ENCODE data around the gene C1QTNF2. TPM values are rescaled to one million over a fixed set of nuclear protein-coding genes. Genes with fewer than 3 reads are reported as not detected.

Gene C1QTNF2, protein sequence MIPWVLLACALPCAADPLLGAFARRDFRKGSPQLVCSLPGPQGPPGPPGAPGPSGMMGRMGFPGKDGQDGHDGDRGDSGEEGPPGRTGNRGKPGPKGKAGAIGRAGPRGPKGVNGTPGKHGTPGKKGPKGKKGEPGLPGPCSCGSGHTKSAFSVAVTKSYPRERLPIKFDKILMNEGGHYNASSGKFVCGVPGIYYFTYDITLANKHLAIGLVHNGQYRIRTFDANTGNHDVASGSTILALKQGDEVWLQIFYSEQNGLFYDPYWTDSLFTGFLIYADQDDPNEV
- total RNA-seq = not detected
- polyA plus RNA-seq = not detected

- POLR2A ChIA-PET = no interaction called here
- no peak within 1 kb of the TSS for H3K4me3 ChIP-seq (ENCODE audit: low read length)
- no peaks in the 10 kb centered on the region for H3K9me3 Mint-ChIP-seq
Measured at GRCh38 chr5:160369990-160370712, at the start of gene C1QTNF2. Gene C1QTNF2 (minus strand): TSS chr5:160370626. CDS start chr5:160355011, 15,615 bp downstream.

DNA sequence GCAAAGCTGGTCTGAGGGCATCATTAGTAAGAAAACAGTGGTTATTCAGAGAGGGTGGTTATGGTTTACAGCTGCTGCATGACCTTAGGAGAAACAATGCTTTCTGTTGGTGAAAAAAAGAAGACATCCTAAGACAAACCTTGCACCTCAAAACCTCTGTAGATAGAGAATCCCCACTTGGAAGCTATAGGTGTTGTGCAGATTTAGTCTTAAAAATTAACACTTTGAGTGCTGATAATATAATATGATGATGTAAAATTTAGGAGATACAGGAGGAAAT, 49.8 kb upstream of the C1QTNF2 start:
- Histone ChIP-seq H3K27ac (ENCODE audit: low read depth, low read length) (peak overlapping the region; percentile 91), H3K4me1 (ENCODE audit: insufficient read depth, low read length) (peaks cover 42% of the 10 kb centered on the region), H3K36me3 (ENCODE audit: insufficient read depth, low read length) (peaks cover 1% of the 10 kb centered on the region), H3K9me3 (ENCODE audit: low read length) (no peaks in the 10 kb centered on the region), H3K27me3 (ENCODE audit: insufficient read depth, low read length, poor library complexity, severe bottlenecking) (no peaks in the 10 kb centered on the region), H3K4me3 (ENCODE audit: low read length) (no peak overlapping the region)
- Mint-ChIP-seq H3K36me3 (peaks cover 0 to 32% (median 0%) of the 10 kb centered on the region in 3 donors), H3K9me3 (no peaks in the 10 kb centered on the region), H3K4me1 (peaks cover 82 to 99% (median 97%) of the 10 kb centered on the region in 3 donors), H3K27ac (peak overlapping the region in 6 of 8 donors; percentile 36 to 99 (median 92)), H3K4me3 (peak overlapping the region; percentile 57 to 100 (median 94)), H3K27me3 (peaks cover 0 to 4% of the 10 kb centered on the region in 2 donors)
- POLR2A ChIA-PET = interaction anchor here (1.7 kb wide), 1 partner anchor 48 kb away, joined by 7 read pairs; no protein-coding TSS in a partner anchor
- CTCF ChIA-PET = interaction anchor here (0.7 to 13.2 kb wide), 3 partner anchors 19 to 1158 kb away, joined by 3 to 155 read pairs (median 8); no protein-coding TSS in a partner anchor
- DNase-seq = no peak

More at GRCh38 chr5:160369990-160370712, at the start of gene C1QTNF2:
- Histone ChIP-seq H3K9me3 (ENCODE audit: low read length) (no peaks in the 10 kb centered on the region), H3K36me3 (ENCODE audit: insufficient read depth, low read length) (no peaks in the 10 kb centered on the region), H3K27me3 (ENCODE audit: insufficient read depth, low read length, poor library complexity, severe bottlenecking) (peaks cover 17% of the 10 kb centered on the region), H3K27ac (ENCODE audit: low read depth, low read length) (no peak within 1 kb of the TSS), H3K4me1 (ENCODE audit: insufficient read depth, low read length) (peaks cover 4% of the 10 kb centered on the region)
- Mint-ChIP-seq H3K36me3 (peaks cover 0 to 4% (median 3%) of the 10 kb centered on the region in 3 donors), H3K27me3 (peaks cover 41 to 80% of the 10 kb centered on the region in 2 donors), H3K4me1 (peaks cover 13 to 19% (median 18%) of the 10 kb centered on the region in 3 donors), H3K4me3 (peak within 1 kb of the TSS; percentile 20 to 78 (median 57)), H3K27ac (peak within 1 kb of the TSS in 1 of 8 donors; percentile 60)
- no peak for DNase-seq
- CTCF ChIA-PET = interaction anchor here (0.9 to 1.1 kb wide), 2 partner anchors 23 to 372 kb away, joined by 3 read pairs; no protein-coding TSS in a partner anchor

- no peaks in the 10 kb centered on the region for H3K9me3 Mint-ChIP-seq
- peaks cover 0 to 37% (median 2%) of the 10 kb centered on the region in 3 donors for H3K36me3 Mint-ChIP-seq
- Histone ChIP-seq H3K27me3 (ENCODE audit: insufficient read depth, low read length, poor library complexity, severe bottlenecking) (no peaks in the 10 kb centered on the region), H3K36me3 (ENCODE audit: insufficient read depth, low read length) (peaks cover 7% of the 10 kb centered on the region), H3K4me1 (ENCODE audit: insufficient read depth, low read length) (peaks cover 42% of the 10 kb centered on the region), H3K9me3 (ENCODE audit: low read length) (no peaks in the 10 kb centered on the region), H3K27ac (ENCODE audit: low read depth, low read length) (peak overlapping the region; percentile 91), H3K4me3 (ENCODE audit: low read length) (peak overlapping the region; percentile 93)
- ChIA-PET POLR2A (interaction anchor here (0.6 to 1.7 kb wide), 6 partner anchors 19 to 1211 kb away, joined by 3 to 7 read pairs (median 5); no protein-coding TSS in a partner anchor), CTCF (interaction anchor here (0.6 to 13.2 kb wide), 7 partner anchors 16 to 1157 kb away, joined by 3 to 155 read pairs (median 5); partner anchors contain the start of gene FAM200C)
- H3K27me3 Mint-ChIP-seq = peaks cover 0 to 4% of the 10 kb centered on the region in 2 donors
- H3K4me3 Mint-ChIP-seq = peak overlapping the region; percentile 94 to 100 (median 98)
- peak overlapping the region; percentile 86 to 100 (median 98) for H3K27ac Mint-ChIP-seq
- H3K4me1 Mint-ChIP-seq = peaks cover 79 to 98% (median 97%) of the 10 kb centered on the region in 3 donors
- no peak for DNase-seq
Measured at GRCh38 chr5:160419458-160420330, 49.3 kb upstream of the C1QTNF2 start.

DNA sequence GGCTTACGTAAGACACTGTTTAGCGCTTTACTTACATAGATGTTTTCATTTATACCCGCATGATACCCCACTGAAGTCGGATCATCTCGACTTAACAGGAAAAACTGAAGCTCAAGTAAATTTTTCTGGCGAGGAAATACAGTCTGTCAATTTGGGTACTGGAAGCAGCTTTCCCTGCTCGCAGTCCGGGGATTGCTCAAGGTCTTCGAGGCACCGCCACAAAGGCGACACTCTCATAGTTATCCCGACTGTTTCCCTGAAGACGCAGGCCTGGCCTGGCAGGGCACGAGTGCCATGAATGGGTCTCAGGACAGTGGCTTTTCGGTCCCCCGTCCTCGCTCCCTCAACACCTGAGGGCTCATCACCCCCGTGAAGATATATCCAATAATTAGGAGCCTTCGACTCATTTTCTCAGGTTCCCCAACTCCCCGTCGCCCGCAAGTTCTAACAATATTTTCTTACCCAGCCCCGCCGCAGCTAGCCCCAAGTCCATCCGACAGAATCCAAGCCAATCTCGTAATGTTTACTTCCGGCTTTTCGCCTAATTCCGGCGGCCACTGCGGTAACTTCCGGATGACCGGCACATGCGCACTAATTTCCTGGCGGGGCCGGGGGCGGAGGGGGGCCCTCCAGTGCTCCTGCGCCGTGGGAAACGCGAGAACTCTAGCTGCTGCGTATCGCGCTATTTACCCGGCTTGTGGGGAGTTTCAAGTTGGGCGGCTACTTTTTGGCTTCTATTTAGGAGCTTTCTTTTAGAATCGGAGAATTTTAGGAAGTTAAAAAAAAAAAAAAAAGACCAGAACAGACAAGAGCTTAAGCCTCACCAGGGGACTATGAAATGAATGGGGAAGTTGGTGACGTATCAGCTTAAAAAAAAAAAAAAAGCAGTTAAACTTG, 48.4 kb upstream of the C1QTNF2 start, which contains the start of gene SLU7:
Gene SLU7, minus strand, starts transcription at position 521 of the 897 bp plus-strand sequence. CDS start 3,787 bp downstream, outside the sequence.
- H3K27ac ChIP-seq (ENCODE audit: low read depth, low read length) = peak within 1 kb of the TSS; percentile 91
- Mint-ChIP-seq H3K27me3 (peaks cover 0 to 4% of the 10 kb centered on the region in 2 donors), H3K4me3 (peak within 1 kb of the TSS; percentile 94 to 100 (median 98)), H3K36me3 (peaks cover 0 to 41% (median 2%) of the 10 kb centered on the region in 3 donors), H3K9me3 (no peaks in the 10 kb centered on the region), H3K4me1 (peaks cover 73 to 89% (median 89%) of the 10 kb centered on the region in 3 donors), H3K27ac (peak within 1 kb of the TSS; percentile 86 to 100 (median 98))
- H3K9me3 ChIP-seq (ENCODE audit: low read length) = no peaks in the 10 kb centered on the region
- CTCF ChIA-PET = interaction anchor here (0.6 to 13.2 kb wide), 7 partner anchors 15 to 408 kb away, joined by 3 to 155 read pairs (median 5); partner anchors contain the start of gene FAM200C
- POLR2A ChIA-PET = interaction anchor here (0.6 to 1.7 kb wide), 9 partner anchors 20 to 1210 kb away, joined by 3 to 7 read pairs (median 4); no protein-coding TSS in a partner anchor
- peak; percentile 88 to 95 (median 90) for DNase-seq
- H3K4me1 ChIP-seq (ENCODE audit: insufficient read depth, low read length) = peaks cover 42% of the 10 kb centered on the region
- H3K27me3 ChIP-seq (ENCODE audit: insufficient read depth, low read length, poor library complexity, severe bottlenecking) = no peaks in the 10 kb centered on the region
- H3K4me3 ChIP-seq (ENCODE audit: low read length) = peak within 1 kb of the TSS; percentile 93
- H3K36me3 ChIP-seq (ENCODE audit: insufficient read depth, low read length) = peaks cover 8% of the 10 kb centered on the region

- Histone ChIP-seq H3K27ac (ENCODE audit: low read depth, low read length) (peak within 1 kb of the TSS; percentile 34), H3K27me3 (ENCODE audit: insufficient read depth, low read length, poor library complexity, severe bottlenecking) (no peaks in the 10 kb centered on the region), H3K4me1 (ENCODE audit: insufficient read depth, low read length) (peaks cover 10% of the 10 kb centered on the region), H3K9me3 (ENCODE audit: low read length) (no peaks in the 10 kb centered on the region), H3K36me3 (ENCODE audit: insufficient read depth, low read length) (peaks cover 6% of the 10 kb centered on the region), H3K4me3 (ENCODE audit: low read length) (peak within 1 kb of the TSS; percentile 64)
- Mint-ChIP-seq H3K4me1 (peaks cover 11 to 27% (median 22%) of the 10 kb centered on the region in 3 donors), H3K4me3 (peak within 1 kb of the TSS; percentile 85 to 94 (median 92)), H3K27me3 (no peaks in the 10 kb centered on the region), H3K36me3 (peaks cover 9 to 41% (median 10%) of the 10 kb centered on the region in 3 donors), H3K9me3 (no peaks in the 10 kb centered on the region), H3K27ac (peak within 1 kb of the TSS; percentile 58 to 93 (median 78))
- POLR2A ChIA-PET = no interaction called here
- CTCF ChIA-PET = interaction anchor here (1.2 to 1.6 kb wide), 3 partner anchors 9 to 40 kb away, joined by 3 to 4 read pairs (median 3); partner anchors contain the start of gene SLU7
- DNase-seq = peak; percentile 51 to 71 (median 64)
Measured at GRCh38 chr5:160399402-160400353, 29.3 kb upstream of the C1QTNF2 start, which contains the start of gene FAM200C. Gene FAM200C (minus strand): TSS chr5:160400054. CDS start chr5:160395490, 4,564 bp downstream.

GRCh38 chr5:160398806-160399205, 28.4 kb upstream of the C1QTNF2 start:
- H3K9me3 Mint-ChIP-seq = no peaks in the 10 kb centered on the region
- ChIA-PET POLR2A (no interaction called here), CTCF (interaction anchor here (1.2 kb wide), 1 partner anchor 40 kb away, joined by 4 read pairs; no protein-coding TSS in a partner anchor)
- Histone ChIP-seq H3K9me3 (ENCODE audit: low read length) (no peaks in the 10 kb centered on the region), H3K4me1 (ENCODE audit: insufficient read depth, low read length) (peaks cover 10% of the 10 kb centered on the region), H3K27ac (ENCODE audit: low read depth, low read length) (no peak overlapping the region), H3K4me3 (ENCODE audit: low read length) (no peak overlapping the region), H3K27me3 (ENCODE audit: insufficient read depth, low read length, poor library complexity, severe bottlenecking) (no peaks in the 10 kb centered on the region), H3K36me3 (ENCODE audit: insufficient read depth, low read length) (peaks cover 4% of the 10 kb centered on the region)
- peak overlapping the region; percentile 85 to 94 (median 92) for H3K4me3 Mint-ChIP-seq
- H3K27me3 Mint-ChIP-seq = no peaks in the 10 kb centered on the region
- H3K27ac Mint-ChIP-seq = peak overlapping the region in 1 of 8 donors; percentile 67
- H3K36me3 Mint-ChIP-seq = peaks cover 8 to 33% (median 9%) of the 10 kb centered on the region in 3 donors
- peaks cover 11 to 27% (median 22%) of the 10 kb centered on the region in 3 donors for H3K4me1 Mint-ChIP-seq
- DNase-seq = no peak
